ENCODE data around the gene STMN3. TPM values are rescaled to one million over a fixed set of nuclear protein-coding genes. Genes with fewer than 3 reads are reported as not detected.

The STMN3 gene
- total RNA-seq, 1 donor from 2014 or later, result 4.6 TPM

GRCh38 chr20:63622732-63623131 is 30.5 kb downstream of the STMN3 start:
- TF ChIP-seq, protein P1, sequence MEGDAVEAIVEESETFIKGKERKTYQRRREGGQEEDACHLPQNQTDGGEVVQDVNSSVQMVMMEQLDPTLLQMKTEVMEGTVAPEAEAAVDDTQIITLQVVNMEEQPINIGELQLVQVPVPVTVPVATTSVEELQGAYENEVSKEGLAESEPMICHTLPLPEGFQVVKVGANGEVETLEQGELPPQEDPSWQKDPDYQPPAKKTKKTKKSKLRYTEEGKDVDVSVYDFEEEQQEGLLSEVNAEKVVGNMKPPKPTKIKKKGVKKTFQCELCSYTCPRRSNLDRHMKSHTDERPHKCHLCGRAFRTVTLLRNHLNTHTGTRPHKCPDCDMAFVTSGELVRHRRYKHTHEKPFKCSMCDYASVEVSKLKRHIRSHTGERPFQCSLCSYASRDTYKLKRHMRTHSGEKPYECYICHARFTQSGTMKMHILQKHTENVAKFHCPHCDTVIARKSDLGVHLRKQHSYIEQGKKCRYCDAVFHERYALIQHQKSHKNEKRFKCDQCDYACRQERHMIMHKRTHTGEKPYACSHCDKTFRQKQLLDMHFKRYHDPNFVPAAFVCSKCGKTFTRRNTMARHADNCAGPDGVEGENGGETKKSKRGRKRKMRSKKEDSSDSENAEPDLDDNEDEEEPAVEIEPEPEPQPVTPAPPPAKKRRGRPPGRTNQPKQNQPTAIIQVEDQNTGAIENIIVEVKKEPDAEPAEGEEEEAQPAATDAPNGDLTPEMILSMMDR (IDR thresholded peaks at IDR 0.05; ENCODE audit: borderline replicate concordance), result no peak
- intact Hi-C loops (cut with micrococcal nuclease), result no loop called here
- Histone ChIP-seq H3K27me3 (ENCODE audit: low read depth) (no peaks in the 10 kb centered on the region), H3K9me3 (replicated peaks) (no peaks in the 10 kb centered on the region), H3K4me3 (no peak overlapping the region), H3K27ac (replicated peaks) (no peak overlapping the region), H3K36me3 (peaks cover 23% of the 10 kb centered on the region), H3K4me1 (peaks cover 21% of the 10 kb centered on the region)
- DNase-seq, result no peak

DNA sequence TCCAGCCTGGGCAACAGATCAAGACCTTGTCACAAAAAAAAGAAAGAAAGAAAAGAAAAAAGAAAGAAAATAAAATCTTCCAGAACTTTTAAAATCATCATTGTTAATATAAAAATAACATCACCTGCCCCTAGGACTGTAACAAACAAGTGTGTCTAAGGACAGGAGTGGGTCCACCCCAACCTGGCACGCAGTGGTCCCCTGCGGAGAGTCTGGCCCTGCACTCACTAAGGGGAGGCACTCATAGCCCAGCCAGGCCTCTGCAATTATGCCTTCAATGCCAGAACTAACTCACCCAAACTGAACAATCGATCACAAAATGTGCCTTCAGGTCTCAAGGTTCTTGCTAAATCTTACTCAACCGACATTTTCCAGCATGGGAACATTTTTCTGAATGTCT is 31.1 kb downstream of the STMN3 start:
- Histone ChIP-seq H3K27me3 (ENCODE audit: low read depth) (no peaks in the 10 kb centered on the region), H3K9me3 (replicated peaks) (no peaks in the 10 kb centered on the region), H3K36me3 (peaks cover 30% of the 10 kb centered on the region), H3K4me3 (no peak overlapping the region), H3K4me1 (peaks cover 14% of the 10 kb centered on the region), H3K27ac (replicated peaks) (no peak overlapping the region)
- TF ChIP-seq, protein P1 (IDR thresholded peaks at IDR 0.05; ENCODE audit: borderline replicate concordance), result no peak
- DNase-seq, result no peak
- intact Hi-C loops (cut with micrococcal nuclease), result no loop called here

DNA sequence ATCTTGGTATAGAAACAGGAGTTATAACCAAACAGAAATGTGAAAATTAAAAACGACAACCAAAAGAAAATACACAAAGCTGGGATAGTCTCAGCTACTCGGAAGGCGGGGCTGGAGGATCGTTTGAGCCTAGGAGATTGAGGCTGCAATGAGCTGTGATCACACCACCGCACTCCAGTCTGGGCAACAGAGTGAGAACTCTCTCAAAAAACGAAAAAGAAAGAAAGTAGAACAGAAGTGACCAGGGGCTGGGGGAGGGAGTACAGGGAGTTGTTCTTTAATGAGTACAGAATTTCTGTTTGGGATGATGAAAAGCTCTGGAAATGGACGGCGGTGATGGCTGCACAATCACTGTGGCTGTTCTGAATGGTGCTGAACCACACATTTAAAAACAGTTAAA is 32.2 kb downstream of the STMN3 start:
- peaks cover 41% of the 10 kb centered on the region for H3K36me3 ChIP-seq
- no peak for DNase-seq
- H3K9me3 ChIP-seq (replicated peaks), result no peaks in the 10 kb centered on the region
- no peak overlapping the region for H3K27ac ChIP-seq (replicated peaks)
- intact Hi-C loops (cut with micrococcal nuclease), result no loop called here
- no peak overlapping the region for H3K4me3 ChIP-seq
- H3K4me1 ChIP-seq, result peaks cover 9% of the 10 kb centered on the region
- no peaks in the 10 kb centered on the region for H3K27me3 ChIP-seq (ENCODE audit: low read depth)
- TF ChIP-seq, protein P1 (IDR thresholded peaks at IDR 0.05; ENCODE audit: borderline replicate concordance), result no peak

GRCh38 chr20:63619505-63619904 is 33.7 kb downstream of the STMN3 start:
- intact Hi-C loops (cut with micrococcal nuclease), result no loop called here
- no peaks in the 10 kb centered on the region for H3K27me3 ChIP-seq (ENCODE audit: low read depth)
- H3K36me3 ChIP-seq, result peaks cover 55% of the 10 kb centered on the region
- DNase-seq, result no peak
- TF ChIP-seq, protein P1 (IDR thresholded peaks at IDR 0.05; ENCODE audit: borderline replicate concordance), result no peak
- no peaks in the 10 kb centered on the region for H3K9me3 ChIP-seq (replicated peaks)
- H3K4me1 ChIP-seq, result no peaks in the 10 kb centered on the region
- no peak overlapping the region for H3K4me3 ChIP-seq
- no peak overlapping the region for H3K27ac ChIP-seq (replicated peaks)

DNA sequence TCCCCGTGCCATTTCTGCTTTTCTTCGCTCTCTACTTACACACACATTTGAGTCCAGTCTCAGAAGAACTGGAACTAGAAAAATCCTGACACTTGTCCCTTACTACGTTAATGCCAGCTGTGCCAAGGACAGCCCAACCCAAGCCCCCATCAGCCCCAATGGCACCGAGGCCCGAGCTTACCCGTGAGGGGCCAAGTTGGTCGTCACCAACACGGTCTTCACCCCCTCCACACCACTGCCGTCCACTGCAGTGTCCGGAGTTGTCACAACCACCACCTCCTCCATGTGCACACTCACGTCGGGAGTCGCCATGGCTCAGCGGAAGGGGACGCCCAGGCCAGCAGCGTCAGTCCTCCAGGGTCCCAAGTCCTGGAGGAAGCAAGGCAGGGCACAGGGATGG is 34.1 kb downstream of the STMN3 start:
- Histone ChIP-seq H3K9me3 (replicated peaks) (no peaks in the 10 kb centered on the region), H3K27ac (replicated peaks) (no peak overlapping the region), H3K36me3 (peaks cover 55% of the 10 kb centered on the region), H3K4me1 (no peaks in the 10 kb centered on the region), H3K4me3 (no peak overlapping the region), H3K27me3 (ENCODE audit: low read depth) (no peaks in the 10 kb centered on the region)
- no peak for DNase-seq
- intact Hi-C loops (cut with micrococcal nuclease), result no loop called here
- TF ChIP-seq, protein P1 (IDR thresholded peaks at IDR 0.05; ENCODE audit: borderline replicate concordance), result no peak

Data from left ventricle myocardium inferior (tissue), 1 donor.